ENCODE data around the gene LIPK. TPM values are rescaled to one million over a fixed set of nuclear protein-coding genes. Genes with fewer than 3 reads are reported as not detected.
"Not testable (repeated sequence)": the region's sequence is repeated elsewhere in the genome, so short reads cannot be mapped to it uniquely, and the experiment has no call there.

Gene LIPK
- total and polyA plus RNA-seq, 2 donors from 2014 or later = not detected

DNA sequence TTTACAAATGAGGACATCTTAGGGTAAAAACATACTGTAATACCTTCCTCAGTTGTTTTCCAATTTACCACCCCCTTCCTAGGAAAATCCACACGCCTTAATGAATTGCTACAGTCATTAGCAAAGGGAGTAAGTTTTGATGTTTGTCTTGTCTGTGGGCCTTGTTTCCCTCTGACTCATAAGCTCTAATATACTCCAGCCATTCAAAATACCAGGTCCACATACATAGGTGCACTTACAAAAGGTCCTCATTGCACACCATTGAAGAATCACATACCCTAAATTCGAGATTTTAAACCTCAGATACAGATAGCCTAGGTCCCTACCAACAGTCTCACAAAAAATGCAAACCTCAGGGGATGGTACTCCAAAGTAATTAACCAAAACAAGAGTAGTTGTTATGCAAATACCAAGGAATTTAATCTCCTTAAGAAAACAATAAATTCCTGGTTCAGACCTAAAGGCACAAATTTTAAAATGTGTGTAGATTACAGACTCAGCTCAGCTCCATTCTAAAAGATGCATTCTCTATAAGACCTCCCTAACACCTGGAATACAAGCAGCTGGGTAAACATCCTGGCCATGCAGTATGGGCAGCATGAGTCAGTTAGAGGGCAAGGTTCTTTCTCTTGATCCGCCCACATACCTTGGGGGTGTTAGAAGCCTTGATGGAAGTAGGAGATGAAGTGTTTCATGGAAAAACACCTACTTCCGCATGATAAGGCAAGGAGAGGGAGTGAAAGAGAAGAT lies 3.0 kb upstream of the LIPK start:
- no peaks in the 10 kb centered on the region for H3K36me3 ChIP-seq (ENCODE audit: control insufficient read depth in 2 of 3, insufficient read depth in 3 of 3, low read length in 3 of 3)
- TF ChIP-seq, protein P1, sequence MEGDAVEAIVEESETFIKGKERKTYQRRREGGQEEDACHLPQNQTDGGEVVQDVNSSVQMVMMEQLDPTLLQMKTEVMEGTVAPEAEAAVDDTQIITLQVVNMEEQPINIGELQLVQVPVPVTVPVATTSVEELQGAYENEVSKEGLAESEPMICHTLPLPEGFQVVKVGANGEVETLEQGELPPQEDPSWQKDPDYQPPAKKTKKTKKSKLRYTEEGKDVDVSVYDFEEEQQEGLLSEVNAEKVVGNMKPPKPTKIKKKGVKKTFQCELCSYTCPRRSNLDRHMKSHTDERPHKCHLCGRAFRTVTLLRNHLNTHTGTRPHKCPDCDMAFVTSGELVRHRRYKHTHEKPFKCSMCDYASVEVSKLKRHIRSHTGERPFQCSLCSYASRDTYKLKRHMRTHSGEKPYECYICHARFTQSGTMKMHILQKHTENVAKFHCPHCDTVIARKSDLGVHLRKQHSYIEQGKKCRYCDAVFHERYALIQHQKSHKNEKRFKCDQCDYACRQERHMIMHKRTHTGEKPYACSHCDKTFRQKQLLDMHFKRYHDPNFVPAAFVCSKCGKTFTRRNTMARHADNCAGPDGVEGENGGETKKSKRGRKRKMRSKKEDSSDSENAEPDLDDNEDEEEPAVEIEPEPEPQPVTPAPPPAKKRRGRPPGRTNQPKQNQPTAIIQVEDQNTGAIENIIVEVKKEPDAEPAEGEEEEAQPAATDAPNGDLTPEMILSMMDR (IDR thresholded peaks at IDR 0.05; ENCODE audit: borderline replicate concordance, extremely low read depth, insufficient read depth) = no peak
- no peaks in the 10 kb centered on the region for H3K27me3 ChIP-seq (ENCODE audit: control insufficient read depth, insufficient read depth, low read length)
- H3K27ac ChIP-seq (ENCODE audit: low read depth in 2 of 2, low read length in 2 of 2) = no peak overlapping the region
- H3K9ac ChIP-seq (ENCODE audit: low read length in 3 of 3) = no peak overlapping the region
- no peaks in the 10 kb centered on the region for H3K9me3 ChIP-seq (ENCODE audit: control insufficient read depth in 2 of 3, insufficient read depth in 1 of 3, low read length in 3 of 3)
- peak in 4 of 5 donors; percentile 33 to 74 (median 54) for DNase-seq
- no peak for FAIRE-seq
- H3K4me1 ChIP-seq (ENCODE audit: control insufficient read depth in 2 of 3, insufficient read depth in 2 of 3, low read depth in 1 of 3, low read length in 3 of 3) = no peaks in the 10 kb centered on the region
- no peak overlapping the region for H3K4me3 ChIP-seq (ENCODE audit: low read length in 3 of 3)
- intact Hi-C loops (cut with DNase I) = no loop called here

DNA sequence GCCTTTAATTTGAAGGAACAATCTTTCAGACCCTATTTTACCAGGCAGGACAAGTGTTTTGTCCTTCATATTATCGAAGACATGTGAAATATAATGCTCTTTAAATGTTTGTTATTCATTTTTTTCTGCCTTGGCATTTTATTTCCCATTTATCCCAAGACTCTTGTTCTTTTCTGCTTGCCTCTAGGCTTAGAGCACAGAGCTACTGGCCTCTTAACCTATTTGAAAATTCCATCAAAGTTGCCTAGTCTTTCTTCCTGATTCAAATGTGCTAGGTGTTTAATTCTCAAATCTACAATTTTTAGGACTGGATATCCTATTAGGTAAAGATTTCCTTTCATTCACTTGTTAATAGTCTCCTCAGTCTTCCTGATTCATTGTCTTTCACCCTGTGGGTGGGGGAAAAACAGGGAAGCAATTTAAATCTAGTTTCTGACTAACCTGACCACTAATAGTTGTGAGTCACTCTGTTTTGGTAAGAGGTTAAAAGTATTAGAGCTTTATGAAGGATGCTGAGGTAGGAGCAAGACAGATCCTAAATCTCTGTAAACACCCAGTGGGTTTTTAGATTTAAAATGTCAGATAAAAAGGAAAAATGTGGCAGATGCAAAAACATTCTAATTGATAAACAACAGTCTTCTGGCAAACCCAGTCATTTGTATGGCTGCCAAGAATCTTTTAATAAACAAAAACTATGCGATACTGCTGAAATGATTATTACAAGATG lies 1.5 kb downstream of the LIPK start:
- no peak overlapping the region for H3K27ac ChIP-seq (ENCODE audit: low read depth in 2 of 2, low read length in 2 of 2)

DNA sequence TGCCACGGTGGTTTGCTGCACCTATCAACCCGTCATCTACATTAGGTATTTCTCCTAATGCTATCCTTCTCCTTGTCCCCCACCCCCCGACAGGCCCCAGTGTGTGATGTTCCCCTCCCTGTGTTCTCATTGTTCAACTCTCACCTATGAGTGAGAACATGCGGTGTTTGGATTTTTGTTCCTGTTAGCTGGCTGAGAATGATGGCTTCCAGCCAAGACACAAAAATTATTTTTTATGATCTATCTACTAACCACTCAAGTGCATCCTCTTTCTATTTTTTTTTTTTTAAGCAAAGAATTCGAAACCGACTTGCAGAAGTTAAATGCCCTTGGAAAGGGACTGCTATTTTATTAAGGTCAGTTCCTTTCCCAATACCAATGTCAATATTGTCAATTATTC lies 3.3 kb downstream of the LIPK start:
- H3K9me3 ChIP-seq (ENCODE audit: control insufficient read depth in 2 of 3, insufficient read depth in 1 of 3, low read length in 3 of 3); DNase-seq; intact Hi-C loops (cut with DNase I); H3K4me3 ChIP-seq (ENCODE audit: low read length in 3 of 3); H3K27ac ChIP-seq (ENCODE audit: low read depth in 2 of 2, low read length in 2 of 2); H3K27me3 ChIP-seq (ENCODE audit: control insufficient read depth, insufficient read depth, low read length); H3K9ac ChIP-seq (ENCODE audit: low read length in 3 of 3); H3K4me1 ChIP-seq (ENCODE audit: control insufficient read depth in 2 of 3, insufficient read depth in 2 of 3, low read depth in 1 of 3, low read length in 3 of 3); H3K36me3 ChIP-seq (ENCODE audit: control insufficient read depth in 2 of 3, insufficient read depth in 3 of 3, low read length in 3 of 3); FAIRE-seq: not testable (repeated sequence)

More for the DNA sequence above, 1.5 kb downstream of the LIPK start:
- DNase-seq (no peak), FAIRE-seq (no peak)
- Histone ChIP-seq H3K4me3 (ENCODE audit: low read length in 3 of 3) (no peak overlapping the region), H3K9ac (ENCODE audit: low read length in 3 of 3) (no peak overlapping the region), H3K9me3 (ENCODE audit: control insufficient read depth in 2 of 3, insufficient read depth in 1 of 3, low read length in 3 of 3) (no peaks in the 10 kb centered on the region), H3K36me3 (ENCODE audit: control insufficient read depth in 2 of 3, insufficient read depth in 3 of 3, low read length in 3 of 3) (no peaks in the 10 kb centered on the region), H3K27me3 (ENCODE audit: control insufficient read depth, insufficient read depth, low read length) (no peaks in the 10 kb centered on the region), H3K4me1 (ENCODE audit: control insufficient read depth in 2 of 3, insufficient read depth in 2 of 3, low read depth in 1 of 3, low read length in 3 of 3) (no peaks in the 10 kb centered on the region)
- TF ChIP-seq, protein P1 (IDR thresholded peaks at IDR 0.05; ENCODE audit: borderline replicate concordance, extremely low read depth, insufficient read depth) = no peak
- intact Hi-C loops (cut with DNase I) = no loop called here

DNA sequence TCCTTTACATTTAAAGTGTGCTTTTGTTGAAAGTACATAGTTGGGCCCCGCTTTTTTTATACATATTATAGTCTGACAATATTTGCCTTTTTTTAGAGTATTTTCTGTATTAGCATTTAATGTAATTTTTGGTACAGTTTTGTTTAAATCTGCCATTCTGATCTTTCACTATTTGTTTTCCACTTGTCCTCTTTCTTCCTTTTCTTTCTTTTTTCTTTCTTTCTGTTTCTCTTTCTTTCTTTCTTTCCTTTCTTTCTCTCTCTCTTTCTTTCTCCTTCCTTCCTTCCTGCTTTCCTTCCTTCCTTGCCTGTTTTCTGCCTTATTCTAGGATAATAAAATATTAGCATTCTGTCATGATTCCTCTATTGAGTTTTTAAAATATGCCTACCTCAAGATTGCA lies 9.5 kb downstream of the LIPK start:
- Histone ChIP-seq H3K4me1 (ENCODE audit: control insufficient read depth in 2 of 3, insufficient read depth in 2 of 3, low read depth in 1 of 3, low read length in 3 of 3) (no peaks in the 10 kb centered on the region), H3K9me3 (ENCODE audit: control insufficient read depth in 2 of 3, insufficient read depth in 1 of 3, low read length in 3 of 3) (no peaks in the 10 kb centered on the region), H3K9ac (ENCODE audit: low read length in 3 of 3) (no peak overlapping the region), H3K4me3 (ENCODE audit: low read length in 3 of 3) (no peak overlapping the region), H3K36me3 (ENCODE audit: control insufficient read depth in 2 of 3, insufficient read depth in 3 of 3, low read length in 3 of 3) (no peaks in the 10 kb centered on the region), H3K27ac (ENCODE audit: low read depth in 2 of 2, low read length in 2 of 2) (no peak overlapping the region), H3K27me3 (ENCODE audit: control insufficient read depth, insufficient read depth, low read length) (no peaks in the 10 kb centered on the region)
- intact Hi-C loops (cut with DNase I) = no loop called here
- TF ChIP-seq, protein P1 (IDR thresholded peaks at IDR 0.05; ENCODE audit: borderline replicate concordance, extremely low read depth, insufficient read depth) = no peak
- DNase-seq = no peak
- FAIRE-seq = no peak

Measured in kidney (tissue), 14 donors.